ENCODE data around the gene TEAD1.

Gene TEAD1

GRCh38 chr11:12673924-12674570 lies at the start of gene TEAD1:
TEAD1 (plus strand) TSS chr11:12674421.
- TF ChIP-seq CTCF (IDR thresholded peaks at IDR 0.05; ENCODE audit: low read depth, low read length) = no peak

GRCh38 chr11:12624595-12624994 lies 49.6 kb upstream of the TEAD1 start:
- no peak for TF ChIP-seq CTCF (IDR thresholded peaks at IDR 0.05; ENCODE audit: low read depth, low read length)
- no peak for DNase-seq (ENCODE audit: extremely low read depth, low read depth)

More at GRCh38 chr11:12673924-12674570, at the start of gene TEAD1:
- peak; percentile 93 for DNase-seq (ENCODE audit: extremely low read depth, low read depth)

GRCh38 chr11:12625438-12626071 lies 48.7 kb upstream of the TEAD1 start:
- no peak for TF ChIP-seq CTCF (IDR thresholded peaks at IDR 0.05; ENCODE audit: low read depth, low read length)
- DNase-seq (ENCODE audit: extremely low read depth, low read depth) = no peak

- no peak for TF ChIP-seq CTCF (IDR thresholded peaks at IDR 0.05; ENCODE audit: low read depth, low read length)
- DNase-seq (ENCODE audit: extremely low read depth, low read depth) = no peak
Observed at GRCh38 chr11:12626616-12627015, 47.6 kb upstream of the TEAD1 start.

- no peak for TF ChIP-seq CTCF (IDR thresholded peaks at IDR 0.05; ENCODE audit: low read depth, low read length)
- DNase-seq (ENCODE audit: extremely low read depth, low read depth) = no peak
Observed at GRCh38 chr11:12628314-12628713, 45.9 kb upstream of the TEAD1 start.

- no peak for TF ChIP-seq CTCF (IDR thresholded peaks at IDR 0.05; ENCODE audit: low read depth, low read length)
- DNase-seq (ENCODE audit: extremely low read depth, low read depth) = no peak
Observed at GRCh38 chr11:12629601-12630313, 44.5 kb upstream of the TEAD1 start.

GRCh38 chr11:12631651-12632050 lies 42.6 kb upstream of the TEAD1 start:
- DNase-seq (ENCODE audit: extremely low read depth, low read depth) = no peak
- no peak for TF ChIP-seq CTCF (IDR thresholded peaks at IDR 0.05; ENCODE audit: low read depth, low read length)
